ENCODE data around the gene SMTNL1.

SMTNL1 gene

DNA sequence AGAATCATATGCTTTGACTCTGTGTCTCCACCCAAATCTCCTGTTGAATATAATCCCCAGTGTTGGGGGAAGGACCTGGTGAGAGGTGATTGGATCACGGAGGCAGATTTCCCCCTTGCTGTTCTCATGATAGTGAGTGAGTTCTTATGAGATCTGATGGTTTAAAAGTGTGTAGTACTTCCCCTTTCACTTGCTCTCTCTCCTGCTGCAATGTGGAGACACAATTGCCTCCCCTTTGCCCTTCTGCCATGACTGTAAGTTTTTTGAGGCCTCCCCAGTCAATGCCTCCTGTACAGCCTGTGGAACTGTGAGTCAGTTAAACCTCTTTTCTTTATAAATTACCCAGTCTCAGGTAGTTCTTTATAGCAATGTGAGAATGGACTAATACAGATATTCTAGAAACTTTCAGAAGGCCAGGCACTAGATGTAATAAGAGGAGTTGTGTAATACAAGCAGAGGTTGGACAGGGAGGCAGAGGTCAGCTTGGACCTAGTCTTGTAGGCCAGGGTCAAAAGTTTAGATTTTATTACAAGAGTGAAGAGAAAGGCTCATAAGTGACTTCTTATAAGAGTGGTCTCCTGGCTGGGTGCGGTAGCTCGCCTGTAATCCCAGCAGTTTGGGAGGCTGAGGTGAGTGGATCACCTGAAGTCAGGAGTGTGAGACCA lies 50.8 kb downstream of the SMTNL1 start:
- no peak for DNase-seq (ENCODE audit: low read depth)

DNA sequence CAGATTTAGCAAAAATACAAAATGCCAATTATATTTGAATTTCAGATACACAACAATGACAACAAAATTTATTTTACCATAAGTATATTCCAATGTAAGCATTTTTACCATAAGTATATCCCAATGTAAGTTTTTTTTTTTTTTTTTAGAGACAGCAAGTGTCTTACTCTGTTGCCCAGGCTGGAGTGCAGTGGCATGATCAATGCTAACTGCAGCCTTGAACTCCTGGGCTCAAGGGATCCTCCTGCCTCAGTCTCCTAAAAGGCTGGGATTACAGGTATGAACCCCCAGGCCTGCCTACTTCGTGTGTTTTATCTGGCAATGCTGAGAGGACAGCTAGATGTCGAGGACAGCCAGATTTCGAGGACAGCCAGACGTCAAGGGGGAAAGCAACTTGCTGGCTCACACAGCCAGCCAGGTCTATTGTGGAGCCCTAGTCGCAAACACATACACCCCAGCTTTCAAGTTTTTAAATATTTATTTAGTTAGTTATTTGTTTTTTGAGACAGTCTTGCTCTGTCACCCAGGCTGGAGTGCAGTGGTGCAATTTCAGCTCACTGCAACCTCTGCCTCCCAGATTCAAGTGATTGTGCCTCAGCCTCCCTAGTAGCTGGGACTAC lies 59.0 kb downstream of the SMTNL1 start:
- no peak for DNase-seq (ENCODE audit: low read depth)

DNA sequence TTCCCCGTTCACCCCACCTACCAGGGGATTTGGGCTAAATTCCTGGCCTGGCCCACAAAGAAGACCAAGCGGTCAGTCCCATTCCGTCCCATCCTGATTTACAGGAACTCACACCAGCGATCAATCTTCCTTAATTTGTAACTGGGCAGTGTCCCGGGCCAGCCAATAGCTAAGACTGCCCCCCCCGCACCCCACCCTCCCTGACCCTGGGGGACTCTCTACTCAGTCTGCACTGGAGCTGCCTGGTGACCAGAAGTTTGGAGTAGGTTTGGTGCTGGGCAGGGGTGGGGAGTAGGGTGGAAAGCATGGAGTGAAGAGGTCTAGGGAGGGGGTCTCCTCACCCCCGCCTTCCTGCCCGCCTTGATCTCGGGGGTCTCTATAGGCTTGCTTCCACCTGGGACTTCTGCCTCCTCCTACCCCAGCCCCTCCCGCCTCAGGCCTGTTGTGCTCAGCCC lies 60.1 kb downstream of the SMTNL1 start, which contains the start of gene SERPING1:
Gene SERPING1, plus strand, starts transcription at position 225 of the 455 bp plus-strand sequence. CDS start 586 bp downstream, outside the sequence.
- no peak for DNase-seq (ENCODE audit: low read depth)

DNA sequence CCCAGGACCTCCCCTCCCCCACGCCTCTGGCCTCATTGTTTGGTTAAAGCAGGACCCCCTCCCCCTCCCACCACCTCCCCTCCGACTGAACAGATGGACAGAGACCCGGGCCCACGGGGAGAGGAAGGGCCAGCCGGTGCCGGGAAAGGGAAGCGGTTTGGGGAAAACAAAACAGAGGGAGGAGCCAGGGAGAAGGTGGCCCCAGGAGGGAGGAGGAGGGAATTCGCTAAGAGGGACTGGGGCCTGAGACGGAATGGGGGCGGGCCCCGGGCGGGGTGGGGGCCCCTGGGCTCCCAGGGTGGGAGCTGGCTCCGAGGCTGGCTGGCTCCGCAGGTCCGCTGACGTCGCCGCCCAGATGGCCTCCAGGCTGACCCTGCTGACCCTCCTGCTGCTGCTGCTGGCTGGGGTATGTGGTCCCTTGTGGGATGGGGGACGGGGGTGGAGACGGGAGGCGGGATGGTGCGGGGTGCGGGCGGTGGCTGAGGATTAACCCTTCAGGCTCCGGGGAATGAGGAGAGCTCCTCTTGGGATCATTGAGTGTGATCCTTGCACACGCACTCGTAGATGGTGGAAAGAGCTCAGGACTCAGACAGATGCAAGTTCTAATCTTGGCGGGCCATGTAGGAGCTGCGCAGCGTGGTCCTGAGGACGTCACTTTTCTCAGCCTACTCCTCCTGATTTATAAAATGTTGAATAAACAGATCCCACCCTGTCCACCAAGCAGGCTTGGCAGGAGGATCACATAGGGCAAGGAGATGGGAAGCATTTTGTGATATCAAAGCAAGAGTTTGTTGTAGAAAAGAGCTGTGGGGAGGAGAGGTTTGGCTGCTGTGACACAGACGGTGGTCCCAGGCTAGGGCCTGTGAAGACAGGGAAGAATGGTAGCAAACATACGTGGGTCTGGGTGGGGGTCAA lies 60.8 kb downstream of the SMTNL1 start:
- no peak for DNase-seq (ENCODE audit: low read depth)

DNA sequence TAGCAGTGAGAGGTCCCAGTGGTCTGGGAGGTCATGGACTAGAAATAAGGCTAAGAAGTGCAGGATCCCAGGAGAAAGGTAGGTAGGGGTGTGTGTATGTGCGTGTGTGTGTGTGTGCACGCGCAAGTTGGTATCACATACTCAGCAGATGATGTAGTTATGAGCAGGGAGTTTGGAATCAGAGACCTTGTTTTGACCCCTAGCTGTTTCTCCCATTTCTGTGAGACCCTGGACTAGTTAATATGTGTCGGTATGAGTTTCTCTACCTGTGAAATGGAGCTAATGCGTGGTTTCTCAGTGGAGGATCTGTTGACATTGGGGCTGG lies 61.4 kb downstream of the SMTNL1 start:
- DNase-seq (ENCODE audit: low read depth): no peak

DNA sequence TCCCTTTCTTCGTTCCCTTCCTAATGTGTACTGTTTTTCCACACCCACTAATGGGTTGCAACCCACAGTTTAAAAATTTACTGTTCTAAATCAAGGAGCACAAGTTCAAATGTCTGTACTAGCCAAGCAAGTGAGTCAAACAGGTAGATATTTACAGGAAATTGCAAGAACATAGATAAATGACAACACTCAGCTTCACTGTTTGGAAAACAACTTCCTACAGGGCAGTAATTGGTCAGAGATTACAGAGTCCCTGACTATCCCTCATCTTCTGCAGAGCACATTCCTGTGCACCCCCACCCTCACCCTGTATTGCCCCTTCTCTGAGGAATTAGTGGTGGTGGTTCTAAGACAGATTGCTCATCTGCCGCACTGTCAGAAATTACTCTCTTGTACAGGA lies 62.0 kb downstream of the SMTNL1 start:
- no peak for DNase-seq (ENCODE audit: low read depth)

All from stimulated activated CD8-positive, alpha-beta memory T cell treated with anti-CD3 and anti-CD28 coated beads, Interleukin-12 subunit alpha, Interleukin-12 subunit beta, amount 100 ng/mL, for 4 hours (primary cell).